Neutrophil (primary cell): ENCODE measurements around the gene DDX17.

Experiments used
- H3K27ac ChIP-seq: fragments of 200-600 bp; sonication (generic); 2 replicates; pipeline ENCODE4 v1.5.1; 2016; ENCODE audit warnings: mild to moderate bottlenecking, moderate library complexity
- H3K27me3 ChIP-seq: fragments of 200-600 bp; sonication (generic); 2 replicates; pipeline ENCODE4 v1.6.0; 2016; ENCODE audit warnings: mild to moderate bottlenecking
- H3K36me3 ChIP-seq: fragments of 200-600 bp; sonication (generic); 2 replicates; pipeline ENCODE4 v1.5.1; 2017
- H3K4me1 ChIP-seq, 2 experiments: fragments of 200-600 bp in 1 of 2; sonication (generic) in 1 of 2; 1 replicate in 1 of 2; 2 replicates in 1 of 2; pipeline versions ENCODE4 v1.5.1 to v1.6.1; 2013 to 2016; ENCODE audit warnings: low read depth in 1 of 2, low read length in 1 of 2, mild to moderate bottlenecking in 1 of 2, moderate library complexity in 1 of 2; ENCODE audit not compliant: control insufficient read depth in 1 of 2, insufficient read depth in 1 of 2
- H3K4me3 ChIP-seq, 2 experiments: fragments of 200-600 bp in 1 of 2; sonication (generic) in 1 of 2; 1 replicate in 1 of 2; 2 replicates in 1 of 2; pipeline ENCODE4 v1.5.1; 2013 to 2016; ENCODE audit warnings: low read depth in 1 of 2, low read length in 1 of 2, mild to moderate bottlenecking in 1 of 2, moderate library complexity in 1 of 2
- H3K9me3 ChIP-seq: fragments of 200-600 bp; sonication (generic); 2 replicates; pipeline ENCODE4 v1.5.1; 2016
- CTCF ChIP-seq: fragments of 200-600 bp; sonication (generic); IDR thresholded peaks from 2 replicates; pipeline ENCODE4 v1.5.1; 2016; ENCODE audit warnings: antibody characterized with exemption

DDX17 gene

GRCh38 chr22:38449776-38450175, 56.3 kb downstream of the DDX17 start:
- no peak for TF ChIP-seq CTCF
- Histone ChIP-seq H3K4me3 (no peak overlapping the region), H3K36me3 (no peaks in the 10 kb centered on the region), H3K27me3 (peaks cover 83% of the 10 kb centered on the region), H3K9me3 (no peaks in the 10 kb centered on the region), H3K4me1 (peaks cover 0 to 5% of the 10 kb centered on the region in 2 experiments), H3K27ac (no peak overlapping the region)

- no peak overlapping the region for H3K27ac ChIP-seq
- H3K9me3 ChIP-seq: no peaks in the 10 kb centered on the region
- no peak for TF ChIP-seq CTCF
- no peaks in the 10 kb centered on the region for H3K36me3 ChIP-seq
- H3K4me1 ChIP-seq: no peaks in the 10 kb centered on the region
- no peak overlapping the region for H3K4me3 ChIP-seq
- peaks cover 83% of the 10 kb centered on the region for H3K27me3 ChIP-seq
Observed at GRCh38 chr22:38448945-38449745, 57.0 kb downstream of the DDX17 start.

- H3K27ac ChIP-seq: no peak overlapping the region
- no peak overlapping the region for H3K4me3 ChIP-seq
- H3K4me1 ChIP-seq: no peaks in the 10 kb centered on the region
- no peak for TF ChIP-seq CTCF
- no peaks in the 10 kb centered on the region for H3K9me3 ChIP-seq
- H3K27me3 ChIP-seq: peaks cover 81% of the 10 kb centered on the region
- H3K36me3 ChIP-seq: no peaks in the 10 kb centered on the region
Observed at GRCh38 chr22:38446018-38446601, 60.0 kb downstream of the DDX17 start.

GRCh38 chr22:38444783-38445182, 61.3 kb downstream of the DDX17 start:
- Histone ChIP-seq H3K36me3 (no peaks in the 10 kb centered on the region), H3K4me3 (no peak overlapping the region), H3K27me3 (peaks cover 78% of the 10 kb centered on the region), H3K4me1 (no peaks in the 10 kb centered on the region), H3K27ac (no peak overlapping the region), H3K9me3 (no peaks in the 10 kb centered on the region)
- TF ChIP-seq CTCF: no peak

GRCh38 chr22:38443628-38444521, 62.2 kb downstream of the DDX17 start:
- TF ChIP-seq CTCF: no peak

More at GRCh38 chr22:38443628-38444521, 62.2 kb downstream of the DDX17 start:
- no peaks in the 10 kb centered on the region for H3K4me1 ChIP-seq
- H3K36me3 ChIP-seq: no peaks in the 10 kb centered on the region
- H3K4me3 ChIP-seq: no peak overlapping the region
- H3K9me3 ChIP-seq: no peaks in the 10 kb centered on the region
- H3K27me3 ChIP-seq: peaks cover 69% of the 10 kb centered on the region
- no peak overlapping the region for H3K27ac ChIP-seq
